Osteoblast (primary cell): ENCODE measurements around the gene RAB11A. TPM values are rescaled to one million over a fixed set of nuclear protein-coding genes. Genes with fewer than 3 reads are reported as not detected.

Experiments used
- DNase-seq: peaks from one replicate; pipeline ENCODE4 v3.0.0; 2011; ENCODE audit warnings: low spot score, mixed read lengths; ENCODE audit not compliant: insufficient read length; ENCODE audit errors: missing footprints
- H2AFZ ChIP-seq: 2 replicates; pipeline ENCODE4 v1.6.0; 2011; ENCODE audit warnings: mild to moderate bottlenecking, low read length
- H3K27ac ChIP-seq: 2 replicates; pipeline ENCODE4 v1.5.1; 2011; ENCODE audit warnings: mild to moderate bottlenecking, low read depth, low read length, moderate library complexity
- H3K27me3 ChIP-seq: 2 replicates; pipeline ENCODE4 v1.6.0; 2012; ENCODE audit warnings: mild to moderate bottlenecking, control low read depth, inconsistent platforms, low read length, moderate library complexity; ENCODE audit not compliant: insufficient read depth
- H3K36me3 ChIP-seq: 2 replicates; pipeline ENCODE4 v1.5.1; 2011; ENCODE audit warnings: mild to moderate bottlenecking, low read length, control low read depth, moderate library complexity; ENCODE audit not compliant: insufficient read depth
- H3K4me1 ChIP-seq: 2 replicates; pipeline ENCODE4 v1.5.1; 2011; ENCODE audit warnings: mild to moderate bottlenecking, low read length, control low read depth, moderate library complexity; ENCODE audit not compliant: insufficient read depth
- H3K4me2 ChIP-seq: 2 replicates; pipeline ENCODE4 v1.6.0; 2011; ENCODE audit warnings: mild to moderate bottlenecking, low read length; ENCODE audit not compliant: insufficient read depth
- H3K4me3 ChIP-seq: fragments of 200-600 bp; sonication (generic); 3 replicates; pipeline ENCODE4 v1.5.1; 2012; ENCODE audit warnings: mild to moderate bottlenecking, low read length, inconsistent platforms; ENCODE audit not compliant: insufficient read depth
- H3K79me2 ChIP-seq: 2 replicates; pipeline ENCODE4 v1.6.0; 2012; ENCODE audit warnings: mild to moderate bottlenecking, low read length, control low read depth, inconsistent platforms; ENCODE audit not compliant: insufficient read depth
- H3K9me3 ChIP-seq: 2 replicates; pipeline ENCODE4 v1.5.1; 2011; ENCODE audit warnings: low read depth, low read length, control low read depth
- H4K20me1 ChIP-seq: 2 replicates; pipeline ENCODE4 v1.6.0; 2012; ENCODE audit warnings: mild to moderate bottlenecking, low read length, control low read depth; ENCODE audit not compliant: insufficient read depth
- total RNA-seq: library from RNA; depleted of rRNA; stranded (reverse); fragments of >200 nt; gene quantifications from 2 replicates; pipeline ENCODE4 v1.2.3, GENCODE V29; 2012
- TF ChIP-seq, protein P1 (sequence below): IDR thresholded peaks from 2 replicates; pipeline ENCODE4 v1.5.1; 2011; ENCODE audit warnings: mild to moderate bottlenecking, low read depth, low read length, moderate library complexity; ENCODE audit errors: extremely low read depth

Gene RAB11A
- total RNA-seq, 1 donor: 68.0 TPM

DNA sequence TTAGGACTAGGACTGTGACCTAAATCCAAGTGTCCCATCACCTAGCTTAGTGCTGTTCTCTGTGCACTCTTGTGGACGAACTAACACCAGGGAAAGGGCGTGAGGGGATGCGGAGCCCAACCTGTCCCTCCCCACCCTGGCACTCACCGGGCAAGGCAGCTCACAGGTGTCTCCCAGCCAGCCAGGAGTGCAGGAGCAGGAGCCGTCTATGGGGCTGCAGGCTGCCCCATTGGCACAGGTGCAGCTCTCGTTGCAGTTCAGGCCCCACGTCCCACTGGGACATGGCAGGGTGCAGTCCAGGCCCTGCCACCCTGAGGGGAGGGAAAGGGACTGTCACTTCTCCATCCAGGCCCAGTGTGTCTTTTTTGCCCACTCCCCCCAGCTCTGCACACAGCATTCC lies 60.3 kb downstream of the RAB11A start:
- Histone ChIP-seq H3K4me2 (no peak overlapping the region), H4K20me1 (no peaks in the 10 kb centered on the region), H3K27me3 (peaks cover 9% of the 10 kb centered on the region), H3K27ac (no peak overlapping the region), H3K4me3 (no peak overlapping the region), H3K79me2 (no peaks in the 10 kb centered on the region), H3K36me3 (no peaks in the 10 kb centered on the region), H2AFZ (no peak overlapping the region), H3K9me3 (no peaks in the 10 kb centered on the region), H3K4me1 (no peaks in the 10 kb centered on the region)
- DNase-seq: no peak
- TF ChIP-seq, protein P1, sequence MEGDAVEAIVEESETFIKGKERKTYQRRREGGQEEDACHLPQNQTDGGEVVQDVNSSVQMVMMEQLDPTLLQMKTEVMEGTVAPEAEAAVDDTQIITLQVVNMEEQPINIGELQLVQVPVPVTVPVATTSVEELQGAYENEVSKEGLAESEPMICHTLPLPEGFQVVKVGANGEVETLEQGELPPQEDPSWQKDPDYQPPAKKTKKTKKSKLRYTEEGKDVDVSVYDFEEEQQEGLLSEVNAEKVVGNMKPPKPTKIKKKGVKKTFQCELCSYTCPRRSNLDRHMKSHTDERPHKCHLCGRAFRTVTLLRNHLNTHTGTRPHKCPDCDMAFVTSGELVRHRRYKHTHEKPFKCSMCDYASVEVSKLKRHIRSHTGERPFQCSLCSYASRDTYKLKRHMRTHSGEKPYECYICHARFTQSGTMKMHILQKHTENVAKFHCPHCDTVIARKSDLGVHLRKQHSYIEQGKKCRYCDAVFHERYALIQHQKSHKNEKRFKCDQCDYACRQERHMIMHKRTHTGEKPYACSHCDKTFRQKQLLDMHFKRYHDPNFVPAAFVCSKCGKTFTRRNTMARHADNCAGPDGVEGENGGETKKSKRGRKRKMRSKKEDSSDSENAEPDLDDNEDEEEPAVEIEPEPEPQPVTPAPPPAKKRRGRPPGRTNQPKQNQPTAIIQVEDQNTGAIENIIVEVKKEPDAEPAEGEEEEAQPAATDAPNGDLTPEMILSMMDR: no peak

- Histone ChIP-seq H3K36me3 (no peaks in the 10 kb centered on the region), H3K27me3 (peaks cover 9% of the 10 kb centered on the region), H3K27ac (no peak overlapping the region), H4K20me1 (no peaks in the 10 kb centered on the region), H3K4me2 (no peak overlapping the region), H3K9me3 (no peaks in the 10 kb centered on the region), H3K4me1 (no peaks in the 10 kb centered on the region), H2AFZ (no peak overlapping the region), H3K4me3 (no peak overlapping the region), H3K79me2 (no peaks in the 10 kb centered on the region)
- no peak for DNase-seq
- TF ChIP-seq, protein P1: no peak
Measured at GRCh38 chr15:65930134-65930533, 60.8 kb downstream of the RAB11A start.

- Histone ChIP-seq H3K79me2 (no peaks in the 10 kb centered on the region), H3K27ac (no peak overlapping the region), H2AFZ (no peak overlapping the region), H3K4me3 (no peak overlapping the region), H3K4me2 (no peak overlapping the region), H3K36me3 (no peaks in the 10 kb centered on the region), H3K4me1 (no peaks in the 10 kb centered on the region), H3K27me3 (peaks cover 9% of the 10 kb centered on the region), H4K20me1 (no peaks in the 10 kb centered on the region), H3K9me3 (no peaks in the 10 kb centered on the region)
- TF ChIP-seq, protein P1: no peak
- DNase-seq: no peak
Measured at GRCh38 chr15:65931221-65931620, 61.9 kb downstream of the RAB11A start.

DNA sequence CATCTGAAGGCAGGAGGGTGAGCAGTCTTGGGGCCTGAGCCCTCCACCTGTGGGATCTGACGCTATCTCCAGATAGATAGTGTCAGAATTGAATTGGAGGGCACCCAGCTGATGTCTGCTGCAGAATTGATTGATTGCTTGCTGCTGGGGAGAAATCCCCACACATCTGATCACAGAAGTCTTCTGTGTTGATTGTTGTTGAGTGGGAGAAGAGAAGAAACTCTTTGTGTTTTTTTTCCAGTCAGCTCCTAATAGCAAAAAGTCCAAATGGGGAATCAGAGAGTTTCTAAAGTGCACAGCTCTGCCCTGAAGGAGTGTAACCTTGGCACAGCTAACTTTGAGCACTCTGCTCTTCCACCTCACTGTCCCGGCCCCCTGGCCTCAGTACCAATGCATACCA lies 66.1 kb downstream of the RAB11A start:
- Histone ChIP-seq H3K9me3 (no peaks in the 10 kb centered on the region), H3K4me1 (peaks cover 9% of the 10 kb centered on the region)

More for the DNA sequence above, 66.1 kb downstream of the RAB11A start:
- Histone ChIP-seq H3K27me3 (peaks cover 9% of the 10 kb centered on the region), H3K27ac (no peak overlapping the region), H3K4me2 (no peak overlapping the region), H2AFZ (no peak overlapping the region), H3K79me2 (no peaks in the 10 kb centered on the region), H3K36me3 (no peaks in the 10 kb centered on the region), H3K4me3 (no peak overlapping the region), H4K20me1 (no peaks in the 10 kb centered on the region)
- no peak for DNase-seq
- TF ChIP-seq, protein P1: no peak
